GM19023 (cell line): ENCODE data around the gene UBAP2.

Experiments
- ATAC-seq: cut with Tn5 transposase; IDR thresholded peaks from one replicate; pipeline ENCODE4 v1.9.1; 2021; ENCODE audit warnings: mild to moderate bottlenecking, moderate library complexity; ENCODE audit not compliant: unreplicated experiment

Gene UBAP2, protein sequence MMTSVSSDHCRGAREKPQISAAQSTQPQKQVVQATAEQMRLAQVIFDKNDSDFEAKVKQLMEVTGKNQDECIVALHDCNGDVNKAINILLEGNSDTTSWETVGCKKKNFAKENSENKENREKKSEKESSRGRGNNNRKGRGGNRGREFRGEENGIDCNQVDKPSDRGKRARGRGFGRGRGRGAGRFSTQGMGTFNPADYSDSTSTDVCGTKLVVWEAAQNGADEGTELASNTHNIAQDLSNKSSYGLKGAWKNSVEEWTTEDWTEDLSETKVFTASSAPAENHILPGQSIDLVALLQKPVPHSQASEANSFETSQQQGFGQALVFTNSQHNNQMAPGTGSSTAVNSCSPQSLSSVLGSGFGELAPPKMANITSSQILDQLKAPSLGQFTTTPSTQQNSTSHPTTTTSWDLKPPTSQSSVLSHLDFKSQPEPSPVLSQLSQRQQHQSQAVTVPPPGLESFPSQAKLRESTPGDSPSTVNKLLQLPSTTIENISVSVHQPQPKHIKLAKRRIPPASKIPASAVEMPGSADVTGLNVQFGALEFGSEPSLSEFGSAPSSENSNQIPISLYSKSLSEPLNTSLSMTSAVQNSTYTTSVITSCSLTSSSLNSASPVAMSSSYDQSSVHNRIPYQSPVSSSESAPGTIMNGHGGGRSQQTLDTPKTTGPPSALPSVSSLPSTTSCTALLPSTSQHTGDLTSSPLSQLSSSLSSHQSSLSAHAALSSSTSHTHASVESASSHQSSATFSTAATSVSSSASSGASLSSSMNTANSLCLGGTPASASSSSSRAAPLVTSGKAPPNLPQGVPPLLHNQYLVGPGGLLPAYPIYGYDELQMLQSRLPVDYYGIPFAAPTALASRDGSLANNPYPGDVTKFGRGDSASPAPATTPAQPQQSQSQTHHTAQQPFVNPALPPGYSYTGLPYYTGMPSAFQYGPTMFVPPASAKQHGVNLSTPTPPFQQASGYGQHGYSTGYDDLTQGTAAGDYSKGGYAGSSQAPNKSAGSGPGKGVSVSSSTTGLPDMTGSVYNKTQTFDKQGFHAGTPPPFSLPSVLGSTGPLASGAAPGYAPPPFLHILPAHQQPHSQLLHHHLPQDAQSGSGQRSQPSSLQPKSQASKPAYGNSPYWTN

DNA sequence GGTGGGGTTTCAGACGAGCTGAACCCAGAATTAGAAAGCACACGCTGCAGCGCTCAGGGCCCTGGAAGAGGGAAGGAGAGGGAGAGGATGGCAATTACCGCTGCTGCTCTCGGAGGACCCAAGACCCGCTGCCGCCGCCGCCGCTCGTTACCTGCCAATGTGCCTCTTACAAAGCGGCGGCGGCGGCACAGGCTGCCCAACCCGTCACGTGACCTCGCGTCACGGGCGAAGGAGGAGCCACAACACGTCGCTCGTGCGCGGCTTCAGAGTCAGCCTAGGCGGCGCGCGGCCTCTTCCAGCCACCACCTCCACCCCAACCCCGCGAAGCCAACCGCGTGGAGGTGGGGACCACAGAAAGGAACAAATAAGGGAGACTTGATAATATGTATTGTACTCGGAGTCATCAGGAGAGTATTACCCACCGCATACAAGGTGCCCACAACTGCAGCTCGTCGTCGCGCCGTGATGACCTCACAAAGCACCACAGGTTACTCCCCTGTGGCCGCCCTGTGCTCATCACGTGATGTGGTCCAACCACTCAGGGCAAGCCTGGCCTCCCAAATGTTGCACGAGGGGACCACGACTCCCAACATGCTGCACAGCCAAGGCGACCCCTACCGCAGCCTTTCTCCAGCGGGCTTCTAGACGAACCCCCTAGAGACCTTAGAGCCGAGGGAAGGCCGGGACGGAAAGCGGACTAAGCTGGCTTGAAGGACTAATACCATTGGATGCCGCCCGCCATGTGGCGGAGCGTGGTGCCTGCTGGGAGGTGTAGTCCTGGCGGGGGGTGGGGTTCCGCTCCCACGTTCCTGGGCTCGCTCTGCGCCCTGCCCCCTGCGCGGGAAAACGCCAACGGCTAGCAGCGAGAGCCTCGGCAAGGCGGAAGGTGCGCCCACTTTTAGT lies at the start of gene UBAP2:
TSS of gene UBAP2 (minus strand) at position 161 of the 903 bp plus-strand sequence. CDS start 31,739 bp downstream, outside the sequence.
- peak; percentile 84 for ATAC-seq

DNA sequence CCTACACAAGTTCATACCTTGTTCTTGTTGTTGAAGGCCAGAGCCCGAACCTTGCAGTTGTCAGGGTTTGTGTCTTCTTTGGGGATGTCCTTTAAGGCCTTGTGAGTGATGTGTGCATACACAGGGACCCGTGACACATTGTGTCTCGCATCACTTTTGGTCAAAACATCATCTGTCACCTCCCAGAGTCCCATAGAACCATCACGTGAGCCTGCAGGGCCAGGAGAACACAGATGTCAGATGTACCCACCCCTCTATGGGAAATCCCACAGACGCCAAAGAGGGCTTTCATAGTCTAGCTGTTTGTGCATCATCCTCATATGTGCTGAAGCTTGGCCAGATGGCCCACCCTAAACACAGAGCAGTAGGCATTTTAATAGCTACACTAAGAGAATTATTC lies 49.6 kb upstream of the UBAP2 start:
- ATAC-seq = peak; percentile 71

DNA sequence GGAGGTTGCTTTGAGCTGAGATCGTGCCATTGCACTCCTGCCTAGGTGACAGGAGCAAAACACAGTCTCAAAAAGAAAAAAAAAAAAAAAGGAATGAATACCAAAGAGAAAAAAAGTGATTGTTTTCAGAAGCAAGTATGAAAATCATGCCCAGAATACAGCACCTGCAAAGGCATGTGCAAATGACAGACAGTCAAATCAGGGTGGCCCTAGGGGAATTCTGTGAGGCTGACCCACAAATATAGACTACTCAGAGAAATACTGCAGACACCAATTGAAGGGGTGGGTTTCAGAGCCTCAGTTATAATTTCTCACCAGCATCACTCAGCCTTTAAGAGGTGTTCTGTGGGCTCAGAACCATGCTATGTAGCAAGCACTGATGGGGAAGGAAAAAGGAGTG lies 49.2 kb upstream of the UBAP2 start:
- ATAC-seq = peak; percentile 79

DNA sequence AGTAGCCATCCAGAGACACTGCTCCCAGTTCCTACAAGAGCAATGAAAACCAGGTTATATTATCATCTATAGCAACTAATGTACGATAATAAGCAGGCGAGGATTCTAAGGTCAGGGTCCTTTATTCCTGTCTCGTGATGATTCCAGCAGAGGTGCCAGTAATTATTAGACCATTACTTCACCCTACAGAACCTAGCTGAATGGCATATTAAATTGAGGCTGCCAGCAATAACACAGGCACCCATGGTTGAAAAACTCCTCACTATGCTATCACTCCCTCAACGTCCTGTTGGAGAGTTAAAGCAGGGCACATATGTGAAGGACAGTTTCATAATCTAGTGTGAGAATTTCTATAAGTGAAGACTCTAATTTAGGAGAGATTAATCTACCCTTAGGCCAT lies 48.1 kb upstream of the UBAP2 start:
- no peak for ATAC-seq

DNA sequence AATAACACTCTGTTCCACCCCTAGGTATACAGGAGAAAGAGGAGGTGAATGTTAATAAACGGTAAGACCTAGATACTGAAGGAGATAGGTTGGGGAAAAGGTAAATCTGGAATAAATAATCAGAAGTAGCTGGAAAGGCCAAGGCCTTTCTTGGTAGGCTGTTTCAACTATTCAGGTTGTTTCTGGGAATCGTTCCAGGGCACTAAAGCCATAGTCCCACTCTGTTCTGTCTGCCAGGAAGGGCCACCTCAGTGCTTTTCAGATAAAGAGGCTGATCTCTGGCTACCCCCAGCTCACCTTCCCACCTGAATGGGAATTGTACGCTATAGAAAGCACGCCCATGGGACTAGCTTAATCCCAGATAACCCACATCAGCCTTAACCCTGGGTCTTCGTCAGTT lies 44.9 kb upstream of the UBAP2 start:
- ATAC-seq = no peak

DNA sequence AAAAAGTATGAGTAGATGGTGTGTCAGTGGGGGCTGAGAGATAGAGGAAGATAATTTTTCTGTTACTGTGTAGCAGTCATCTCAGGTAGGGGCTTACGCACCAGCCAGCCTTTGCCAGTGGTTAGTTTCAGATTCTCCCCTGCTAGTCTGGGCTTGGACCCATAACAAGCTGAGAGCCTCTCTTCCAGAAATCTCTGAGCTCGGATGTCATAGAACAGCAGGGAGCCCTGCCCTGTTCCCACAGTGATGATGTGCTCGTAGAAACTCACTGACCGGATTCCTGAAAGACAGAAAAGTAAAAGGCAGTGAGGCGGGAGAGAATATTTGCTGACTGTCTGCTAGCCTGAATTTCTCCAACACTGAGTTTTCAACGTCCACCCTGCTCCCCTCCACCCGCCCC lies 40.6 kb upstream of the UBAP2 start:
- no peak for ATAC-seq

DNA sequence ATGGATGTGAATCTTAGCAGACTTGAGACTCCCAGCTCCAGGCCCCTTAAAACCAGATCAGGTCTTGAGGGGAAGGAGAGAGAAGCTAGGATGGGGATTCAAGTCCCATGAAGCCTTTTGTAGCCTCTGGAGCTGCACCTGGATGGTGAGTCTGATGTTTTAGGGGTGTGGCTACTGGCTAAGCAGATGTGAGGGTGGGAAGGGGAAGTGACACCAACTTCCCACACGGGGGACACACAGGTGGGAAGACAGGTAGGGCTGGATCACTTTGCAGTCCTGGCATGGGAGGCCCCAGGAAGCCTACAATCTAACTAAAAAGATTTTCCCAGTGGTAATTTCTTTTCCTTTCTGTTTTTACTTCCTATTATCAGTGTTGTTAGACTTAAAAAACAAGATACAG lies 38.7 kb upstream of the UBAP2 start:
- ATAC-seq = no peak

DNA sequence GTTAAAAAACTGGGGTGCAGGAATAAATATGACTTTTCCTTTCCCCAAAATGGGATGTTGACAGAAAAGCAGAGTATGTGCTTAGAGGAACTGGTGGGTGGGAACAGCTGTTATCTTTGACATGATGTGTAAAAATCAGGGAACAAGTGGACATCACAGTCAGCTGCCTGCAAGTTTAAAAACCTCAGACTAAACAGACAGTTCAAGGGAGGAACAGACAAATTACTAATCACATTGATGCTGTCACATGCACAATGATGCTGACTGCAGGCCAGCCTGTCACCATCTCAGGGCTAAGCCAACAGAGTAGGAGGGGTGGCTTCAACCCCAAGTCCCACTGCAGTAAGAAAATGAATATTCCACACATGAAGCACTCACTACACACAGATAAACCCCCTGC lies 38.2 kb upstream of the UBAP2 start:
- no peak for ATAC-seq

DNA sequence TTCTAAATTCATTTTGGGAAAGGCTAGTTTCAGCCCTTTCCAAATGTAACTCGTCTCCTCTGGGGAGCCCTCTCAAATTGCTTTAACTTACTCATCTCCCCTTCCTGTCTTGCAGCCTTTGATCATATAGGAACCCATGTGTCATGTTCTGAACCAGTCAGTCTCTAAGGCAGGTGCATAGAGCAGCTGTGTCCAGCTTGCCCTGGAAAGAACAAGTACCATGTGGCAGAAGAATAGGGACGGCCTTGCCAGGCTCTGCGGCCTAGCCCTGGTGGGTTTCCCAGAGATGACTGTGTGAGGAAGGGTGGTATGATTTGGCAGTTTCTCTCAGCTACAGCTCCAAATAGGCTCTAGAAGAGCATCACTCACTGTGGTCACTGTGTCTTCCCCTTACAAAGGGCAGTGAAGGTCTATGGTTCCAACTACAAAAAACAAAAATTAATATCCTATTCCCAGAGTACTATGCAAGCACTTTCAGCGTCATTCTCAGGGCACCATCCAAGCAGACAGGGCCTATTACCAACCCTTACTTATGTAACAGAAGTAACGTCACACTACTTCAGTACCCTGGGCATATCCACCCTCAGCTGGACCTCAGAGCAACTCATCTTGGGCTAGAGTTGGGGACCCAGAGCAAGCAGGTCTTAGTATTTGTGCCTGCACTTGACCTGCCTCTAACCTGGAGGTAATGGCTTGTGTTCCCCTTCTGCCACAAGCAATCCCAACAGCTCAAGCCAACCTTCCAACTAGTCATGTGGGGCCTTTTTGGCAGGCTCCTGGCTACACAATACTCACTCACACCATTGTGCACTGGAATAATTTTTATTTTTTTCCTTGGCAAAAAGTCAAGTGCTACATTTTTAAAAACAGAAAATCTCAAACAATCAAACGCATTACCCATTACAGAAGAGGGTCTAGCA lies 37.2 kb upstream of the UBAP2 start:
- no peak for ATAC-seq

DNA sequence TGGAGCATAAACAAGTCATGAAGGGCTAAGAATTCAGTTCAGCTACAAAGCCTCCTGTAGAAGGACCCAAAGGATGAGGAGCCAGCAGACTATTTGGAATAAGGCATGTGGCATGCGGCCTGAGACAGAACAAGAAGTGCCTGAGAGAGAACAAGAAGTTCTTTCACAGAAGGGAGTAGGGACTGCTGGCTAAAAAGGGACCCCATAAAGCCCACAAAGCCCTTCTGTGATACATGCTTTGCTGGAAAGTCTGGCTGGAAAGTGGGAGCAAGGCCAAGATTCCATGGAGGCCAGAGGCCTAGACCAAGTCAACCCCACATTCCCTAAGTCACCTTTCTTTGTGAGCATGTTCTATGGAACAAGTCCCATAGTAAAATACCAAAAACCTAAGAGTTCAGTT lies 35.9 kb upstream of the UBAP2 start:
- no peak for ATAC-seq

DNA sequence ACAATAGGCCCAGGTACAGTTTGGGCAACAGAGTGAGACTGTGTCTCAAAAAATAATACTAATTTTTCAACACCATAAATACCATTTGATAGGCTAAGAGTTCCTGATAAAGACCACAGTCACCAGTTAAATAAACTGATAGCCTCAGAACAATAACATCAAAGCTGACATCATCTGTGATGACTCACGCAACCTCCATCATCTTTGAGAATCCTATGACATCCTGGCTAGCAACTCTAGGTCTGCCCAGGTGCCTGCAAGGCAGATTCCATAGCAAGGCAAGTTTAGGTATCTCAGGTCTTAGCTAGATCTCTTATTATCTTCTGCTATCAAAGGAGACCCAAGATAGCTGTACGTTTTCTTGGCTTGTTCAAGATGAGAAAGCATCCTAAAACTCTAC lies 30.5 kb upstream of the UBAP2 start:
- no peak for ATAC-seq

DNA sequence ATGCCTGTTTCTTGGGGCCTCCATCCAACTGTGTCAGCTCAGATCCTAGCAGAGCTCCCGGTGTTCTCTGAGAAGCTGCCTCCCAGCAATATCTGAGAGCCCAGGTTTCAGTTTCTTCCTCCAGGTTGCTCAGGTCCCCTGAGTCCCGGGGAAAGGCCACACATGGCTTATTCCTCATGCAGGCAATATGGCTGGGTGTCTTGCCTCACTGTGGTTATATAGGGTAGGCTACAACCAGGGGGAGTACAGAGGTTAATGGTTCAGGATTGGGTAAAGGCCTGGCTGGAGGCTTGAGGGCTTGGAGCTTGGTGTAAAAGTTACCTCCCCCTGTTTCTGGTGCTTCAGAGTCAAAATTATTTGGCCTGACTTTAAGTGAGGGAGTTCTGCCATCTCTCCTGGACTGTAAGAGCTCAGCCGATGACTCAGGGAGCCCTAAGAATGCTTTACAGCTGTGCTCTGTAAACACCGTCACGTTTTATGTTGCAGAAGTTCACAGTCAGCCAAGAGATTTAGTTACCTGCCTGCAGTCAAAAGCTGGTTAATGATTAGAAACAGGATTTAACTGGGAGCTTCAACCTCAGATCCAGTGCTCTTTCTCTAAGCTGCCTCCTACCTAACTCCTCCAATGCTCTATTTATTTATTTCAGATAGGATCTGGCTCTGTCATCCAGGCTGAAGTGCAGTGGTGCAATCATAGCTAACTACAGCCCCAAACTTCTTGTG lies 24.3 kb upstream of the UBAP2 start:
- no peak for ATAC-seq

DNA sequence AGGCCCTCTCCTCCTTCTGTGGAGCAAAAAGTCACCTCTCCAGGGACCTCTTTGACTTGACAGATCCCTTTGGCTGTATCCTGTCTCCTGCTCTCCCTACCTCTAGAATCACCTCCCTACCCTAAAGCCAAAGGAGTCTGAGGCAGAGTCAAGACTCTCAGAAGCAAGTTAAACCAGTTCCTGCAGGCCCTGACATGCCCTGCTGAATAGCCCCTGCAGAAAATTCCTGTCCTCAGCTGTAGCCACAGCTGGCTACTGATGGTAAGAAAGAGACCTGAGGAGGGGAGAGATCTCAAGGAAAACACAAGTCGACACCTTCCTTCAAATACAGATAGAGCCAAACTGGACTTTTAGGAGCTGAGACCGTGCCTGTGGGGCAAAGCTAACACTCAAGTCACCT lies 23.7 kb upstream of the UBAP2 start:
- ATAC-seq = no peak

DNA sequence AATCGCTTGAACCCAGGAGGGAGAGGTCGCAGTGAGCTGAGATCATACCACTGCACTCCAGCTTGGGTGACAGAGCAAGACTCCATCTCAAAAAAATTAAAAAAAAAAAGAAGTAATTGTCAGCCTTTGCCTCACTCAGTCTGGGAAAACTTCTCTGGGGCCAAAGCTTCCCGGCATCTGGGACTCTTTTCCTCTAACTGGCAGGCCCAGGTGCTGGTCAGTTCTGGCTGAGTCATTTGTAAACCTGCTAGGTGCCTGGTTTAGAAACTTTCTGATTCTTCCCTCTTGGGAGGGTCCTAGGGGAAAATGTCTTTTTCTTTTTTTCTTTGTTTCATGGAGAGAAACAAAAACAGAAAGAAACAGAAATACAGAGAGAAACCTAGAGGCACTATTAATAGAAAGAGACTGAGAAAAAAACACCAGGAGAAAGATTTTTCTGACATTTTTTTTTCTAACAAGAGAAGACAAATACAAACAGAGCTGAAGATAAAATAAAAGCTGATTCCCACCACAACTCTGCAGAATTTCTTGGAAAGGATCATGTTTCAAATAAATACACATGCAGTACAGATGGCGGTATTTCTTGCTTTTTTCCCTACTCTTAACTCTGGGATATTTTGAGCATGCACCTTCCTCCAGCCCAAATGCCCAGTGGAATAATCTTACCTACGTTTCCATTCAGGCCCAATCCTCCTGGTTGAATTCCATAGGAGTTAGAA lies 22.1 kb upstream of the UBAP2 start:
- ATAC-seq = no peak

DNA sequence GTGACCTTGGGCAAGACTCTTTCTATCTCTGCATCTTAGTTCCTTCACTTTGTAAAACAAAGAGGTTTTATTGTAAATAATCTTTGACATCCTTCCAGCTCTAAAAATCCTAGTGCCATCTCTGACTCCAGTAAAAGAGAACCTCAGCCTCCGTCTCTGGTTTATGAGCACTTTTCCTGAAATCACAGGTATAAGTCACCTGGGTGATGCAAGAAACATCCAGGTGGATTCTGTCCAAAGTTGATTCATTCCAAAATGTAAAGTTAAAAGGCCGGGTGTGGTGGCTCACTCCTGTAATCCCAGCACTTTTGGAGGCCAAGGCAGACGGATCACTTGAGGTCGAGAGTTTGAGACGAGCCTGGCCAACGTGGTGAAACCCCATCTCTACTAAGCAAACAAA lies 21.1 kb upstream of the UBAP2 start:
- ATAC-seq = no peak

DNA sequence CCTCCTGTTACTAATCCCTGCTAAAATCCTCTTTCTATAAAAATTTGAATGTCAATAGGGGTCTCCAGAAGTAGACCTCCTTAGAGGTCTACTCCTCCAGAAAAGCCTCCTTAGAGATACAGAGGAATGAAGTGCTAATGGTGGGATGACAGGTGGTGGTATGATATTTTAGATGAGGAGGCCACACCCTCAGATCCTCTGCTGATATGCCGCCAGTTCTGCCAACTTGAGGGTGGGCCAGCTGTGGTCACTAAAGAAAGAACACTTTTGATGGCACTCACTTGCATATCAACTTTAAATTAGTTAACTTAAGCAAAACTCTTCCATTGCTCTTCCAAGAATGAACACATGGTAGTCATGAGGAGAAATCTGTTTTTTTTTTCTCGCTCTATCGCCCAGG lies 16.9 kb upstream of the UBAP2 start:
- ATAC-seq = no peak

DNA sequence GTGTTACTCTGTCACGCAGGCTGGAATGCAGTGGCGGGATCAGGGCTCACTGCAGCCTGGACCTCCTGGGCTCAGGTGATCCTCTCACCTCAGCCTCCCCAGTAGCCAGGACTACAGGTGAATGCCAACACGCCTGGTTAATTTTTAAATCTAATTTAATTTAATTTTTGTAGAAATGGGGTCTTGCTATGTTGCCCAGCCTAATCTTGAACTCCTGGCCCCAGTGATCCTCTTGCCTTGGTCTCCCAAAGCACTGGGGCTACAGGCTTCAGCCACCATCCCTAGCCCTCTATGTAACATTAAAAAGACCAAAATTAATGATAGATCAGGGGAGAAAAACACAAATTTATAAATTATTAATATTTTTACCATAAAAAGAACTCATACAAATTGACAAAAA lies 11.3 kb upstream of the UBAP2 start:
- ATAC-seq = no peak

DNA sequence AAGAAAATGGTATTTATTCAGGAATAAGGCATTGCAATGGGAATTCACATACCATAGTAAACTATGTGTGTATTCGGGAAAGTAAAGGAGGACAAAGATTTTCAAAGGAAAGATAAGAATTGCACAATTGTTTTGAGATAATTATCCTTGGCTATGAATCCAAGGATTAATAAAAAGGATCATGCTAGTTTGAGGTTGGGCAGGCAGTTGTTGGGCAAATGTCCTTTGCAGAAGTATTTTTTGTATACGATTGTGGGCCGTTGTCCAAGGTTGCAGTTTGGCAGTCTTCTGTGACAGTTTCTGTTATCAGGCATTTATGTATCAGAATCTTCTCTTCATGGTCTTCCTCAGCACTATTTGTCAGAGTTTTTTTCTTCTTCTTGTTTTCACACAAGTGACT lies 10.6 kb upstream of the UBAP2 start:
- no peak for ATAC-seq
